Neural crest cell (in vitro differentiated cells): ENCODE data around the gene STMN3. TPM values are rescaled to one million over a fixed set of nuclear protein-coding genes. Genes with fewer than 3 reads are reported as not detected.

Source experiments
- DNase-seq: peaks from one replicate; pipeline ENCODE4 v3.0.0; 2021; ENCODE audit warnings: low read depth, mixed read lengths, low spot score
- H3K27ac Mint-ChIP-seq: one replicate; pipeline ENCODE4 v1.8.0; 2021; ENCODE audit warnings: mild to moderate bottlenecking, mixed read lengths; ENCODE audit not compliant: unreplicated experiment
- H3K27me3 Mint-ChIP-seq: 2 replicates; pipeline ENCODE4 v1.8.0; 2021; ENCODE audit warnings: low read depth, mild to moderate bottlenecking, mixed read lengths
- H3K36me3 Mint-ChIP-seq: 2 replicates; pipeline ENCODE4 v1.8.0; 2021; ENCODE audit warnings: low read depth, mild to moderate bottlenecking, mixed read lengths
- H3K4me1 Mint-ChIP-seq: 2 replicates; pipeline ENCODE4 v1.8.0; 2021; ENCODE audit warnings: mixed read lengths
- H3K4me3 Mint-ChIP-seq: one replicate; pipeline ENCODE4 v1.8.0; 2021; ENCODE audit warnings: mild to moderate bottlenecking, mixed read lengths
- H3K9me3 Mint-ChIP-seq: 2 replicates; pipeline ENCODE4 v1.8.0; 2021; ENCODE audit warnings: mixed read lengths
- total RNA-seq: library from RNA; stranded (reverse); gene quantifications from 2 replicates; pipeline ENCODE4 v1.2.1, GENCODE V29; 2021
- TF ChIP-seq, protein P1 (sequence below): fragments of 200-600 bp; sonication (generic); conservative IDR thresholded peaks from 2 replicates; pipeline ENCODE4 v1.5.0; 2021; ENCODE audit warnings: antibody characterized with exemption, mild to moderate bottlenecking

STMN3 gene
- total RNA-seq, 1 donor from 2014 or later: 101 TPM

DNA sequence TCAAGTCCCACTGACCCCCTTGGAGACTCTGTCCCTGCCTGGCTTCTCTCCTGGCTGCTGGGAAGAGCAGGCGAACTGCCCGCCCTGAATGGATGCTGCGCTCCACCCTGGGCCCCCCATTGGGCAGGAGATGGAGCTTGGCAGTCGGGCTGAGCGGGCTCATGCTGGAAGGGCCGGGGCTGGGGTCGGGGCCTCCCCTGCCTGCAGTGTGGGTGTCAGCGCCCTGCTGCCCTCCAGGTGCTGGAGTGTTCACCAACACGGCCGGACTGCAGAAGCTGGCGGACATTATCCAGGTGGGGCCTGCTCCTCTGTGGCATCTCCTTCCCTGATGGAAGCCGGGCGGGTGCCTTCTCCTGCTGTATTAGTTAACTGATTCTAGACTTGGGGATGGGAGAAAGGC, 27.2 kb upstream of the STMN3 start:
- Mint-ChIP-seq H3K4me3 (no peak overlapping the region), H3K27ac (no peak overlapping the region), H3K27me3 (no peaks in the 10 kb centered on the region), H3K36me3 (peaks cover 8% of the 10 kb centered on the region), H3K9me3 (no peaks in the 10 kb centered on the region), H3K4me1 (peaks cover 6% of the 10 kb centered on the region)
- DNase-seq: no peak
- TF ChIP-seq, protein P1, sequence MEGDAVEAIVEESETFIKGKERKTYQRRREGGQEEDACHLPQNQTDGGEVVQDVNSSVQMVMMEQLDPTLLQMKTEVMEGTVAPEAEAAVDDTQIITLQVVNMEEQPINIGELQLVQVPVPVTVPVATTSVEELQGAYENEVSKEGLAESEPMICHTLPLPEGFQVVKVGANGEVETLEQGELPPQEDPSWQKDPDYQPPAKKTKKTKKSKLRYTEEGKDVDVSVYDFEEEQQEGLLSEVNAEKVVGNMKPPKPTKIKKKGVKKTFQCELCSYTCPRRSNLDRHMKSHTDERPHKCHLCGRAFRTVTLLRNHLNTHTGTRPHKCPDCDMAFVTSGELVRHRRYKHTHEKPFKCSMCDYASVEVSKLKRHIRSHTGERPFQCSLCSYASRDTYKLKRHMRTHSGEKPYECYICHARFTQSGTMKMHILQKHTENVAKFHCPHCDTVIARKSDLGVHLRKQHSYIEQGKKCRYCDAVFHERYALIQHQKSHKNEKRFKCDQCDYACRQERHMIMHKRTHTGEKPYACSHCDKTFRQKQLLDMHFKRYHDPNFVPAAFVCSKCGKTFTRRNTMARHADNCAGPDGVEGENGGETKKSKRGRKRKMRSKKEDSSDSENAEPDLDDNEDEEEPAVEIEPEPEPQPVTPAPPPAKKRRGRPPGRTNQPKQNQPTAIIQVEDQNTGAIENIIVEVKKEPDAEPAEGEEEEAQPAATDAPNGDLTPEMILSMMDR: no peak

DNA sequence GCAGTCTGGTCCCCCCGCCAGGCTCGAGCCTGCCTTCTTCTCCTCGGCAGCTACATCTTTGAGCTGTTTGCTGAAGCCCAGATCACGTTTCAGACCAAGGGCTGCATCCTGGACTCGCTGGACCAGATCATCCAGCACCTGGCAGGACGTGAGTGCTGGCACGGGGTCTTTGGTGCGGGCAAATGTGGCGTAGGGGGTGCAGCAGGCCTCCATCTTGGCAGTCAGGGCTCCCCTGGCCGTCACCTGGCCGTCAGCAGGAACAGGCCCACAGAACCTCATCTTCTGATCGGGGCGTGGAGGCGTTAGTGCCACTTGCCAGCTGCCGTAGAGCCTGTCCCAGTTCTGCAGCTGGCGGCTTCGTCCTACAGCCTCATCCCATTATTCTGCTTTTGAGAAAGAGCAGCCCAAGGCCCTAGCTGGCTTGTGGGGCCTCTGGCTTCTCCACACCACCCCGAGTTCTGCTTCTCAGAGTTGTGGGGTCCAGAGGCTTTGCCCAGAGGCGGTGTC, 26.6 kb upstream of the STMN3 start:
- Mint-ChIP-seq H3K9me3 (no peaks in the 10 kb centered on the region), H3K27ac (no peak overlapping the region), H3K4me3 (no peak overlapping the region), H3K4me1 (peaks cover 6% of the 10 kb centered on the region), H3K27me3 (no peaks in the 10 kb centered on the region), H3K36me3 (peaks cover 8% of the 10 kb centered on the region)
- TF ChIP-seq, protein P1: no peak
- no peak for DNase-seq

DNA sequence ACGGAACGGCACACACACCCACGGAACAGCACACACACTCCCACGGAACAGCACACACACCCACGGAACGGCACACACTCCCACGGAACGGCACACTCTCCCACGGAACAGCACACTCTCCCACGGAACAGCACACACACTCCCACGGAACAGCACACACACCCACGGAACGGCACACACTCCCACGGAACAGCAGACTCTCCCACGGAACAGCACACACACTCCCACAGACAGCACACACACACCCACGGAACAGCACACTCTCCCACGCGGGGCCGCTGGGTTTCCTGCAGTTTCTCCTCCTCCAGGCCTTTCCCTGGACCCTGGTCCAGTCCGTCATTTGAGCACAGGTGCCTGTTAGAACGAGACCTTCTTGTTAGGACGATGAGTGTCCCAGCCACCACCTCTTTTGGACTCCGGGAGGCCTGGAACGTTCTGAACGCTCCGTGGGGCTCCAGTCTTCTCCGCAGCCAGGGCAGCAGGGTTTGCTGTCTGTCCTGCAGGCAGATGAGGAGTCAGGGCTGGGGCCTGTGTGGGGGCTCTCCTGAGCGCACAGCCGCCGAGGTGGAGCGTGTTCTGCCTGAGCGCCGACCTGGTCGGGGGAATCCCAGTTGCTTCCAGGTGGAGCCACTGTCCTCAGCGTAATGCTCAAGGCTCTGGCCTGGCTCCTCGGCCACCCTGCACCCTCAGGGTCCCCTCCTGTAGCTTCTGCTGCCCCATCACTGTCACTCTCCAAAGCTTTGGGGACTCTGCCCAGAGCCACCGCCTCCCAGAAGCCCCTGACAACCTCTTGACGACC, 25.6 kb upstream of the STMN3 start:
- TF ChIP-seq, protein P1: no peak
- Mint-ChIP-seq H3K4me3 (no peak overlapping the region), H3K36me3 (peaks cover 8% of the 10 kb centered on the region), H3K27ac (no peak overlapping the region), H3K27me3 (no peaks in the 10 kb centered on the region), H3K9me3 (no peaks in the 10 kb centered on the region), H3K4me1 (peaks cover 5% of the 10 kb centered on the region)
- no peak for DNase-seq

DNA sequence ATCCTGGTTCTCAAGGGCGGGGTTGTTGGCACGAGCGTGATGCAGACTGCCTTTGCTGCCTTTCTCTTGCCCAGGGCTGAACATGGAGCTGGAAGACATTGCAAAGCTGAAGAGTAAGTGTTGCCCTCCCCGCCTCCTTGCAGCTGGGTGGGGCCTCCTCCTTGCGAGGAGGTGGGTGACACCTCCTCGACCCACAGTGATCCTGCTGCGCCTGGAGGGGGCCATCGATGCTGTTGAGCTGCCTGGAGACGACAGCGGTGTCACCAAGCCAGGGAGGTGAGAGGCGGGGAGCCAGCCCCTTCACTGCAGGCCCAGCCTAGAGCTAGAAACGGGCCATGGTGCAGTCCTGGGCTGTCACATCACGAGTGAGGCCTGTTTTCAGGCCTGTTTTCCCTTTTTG, 24.8 kb upstream of the STMN3 start:
- Mint-ChIP-seq H3K4me3 (no peak overlapping the region), H3K36me3 (peaks cover 8% of the 10 kb centered on the region), H3K27me3 (no peaks in the 10 kb centered on the region), H3K9me3 (no peaks in the 10 kb centered on the region), H3K4me1 (no peaks in the 10 kb centered on the region), H3K27ac (no peak overlapping the region)
- TF ChIP-seq, protein P1: no peak
- no peak for DNase-seq

DNA sequence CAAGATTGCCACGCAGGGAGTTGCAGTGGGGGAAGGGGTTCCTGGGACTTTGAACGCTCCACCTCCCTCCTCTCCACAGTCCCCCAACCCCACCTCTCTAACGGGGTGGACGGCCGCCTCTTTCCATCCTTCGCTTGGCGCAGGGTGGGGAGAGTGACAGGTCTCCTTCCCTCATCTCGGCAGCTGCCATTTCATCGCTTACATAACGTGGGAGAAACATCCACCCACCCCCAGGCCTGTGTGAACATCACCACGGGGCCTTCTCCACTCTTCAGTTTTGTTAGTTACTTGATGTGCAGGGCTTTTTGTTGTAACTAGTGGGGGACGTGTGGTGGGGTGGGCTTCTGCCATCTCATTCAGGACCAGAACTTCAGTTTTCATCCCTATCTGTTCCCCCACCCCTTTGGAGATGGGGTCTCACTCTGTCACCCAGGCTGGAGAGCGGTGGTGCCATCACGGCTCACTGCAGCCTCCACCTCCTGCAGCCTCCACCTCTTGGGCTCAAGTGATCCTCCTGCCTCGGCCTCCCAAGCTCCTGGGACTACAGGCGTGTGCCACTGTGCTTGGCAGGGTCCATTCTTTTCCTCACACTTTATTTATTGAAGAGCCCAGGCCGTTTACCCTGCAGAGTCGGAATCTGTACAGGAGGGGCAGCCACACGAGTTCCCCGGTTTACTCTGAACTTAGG, 22.6 kb upstream of the STMN3 start:
- TF ChIP-seq, protein P1: no peak
- Mint-ChIP-seq H3K4me3 (no peak overlapping the region), H3K36me3 (peaks cover 8% of the 10 kb centered on the region), H3K9me3 (no peaks in the 10 kb centered on the region), H3K27me3 (no peaks in the 10 kb centered on the region), H3K4me1 (no peaks in the 10 kb centered on the region), H3K27ac (no peak overlapping the region)
- no peak for DNase-seq
